ENCODE data around the gene MTURN. TPM values are rescaled to one million over a fixed set of nuclear protein-coding genes. Genes with fewer than 3 reads are reported as not detected.

The MTURN gene
- total and polyA plus RNA-seq, 2 donors (not counting 1 experiment from before 2014, with no cell fraction given): 4.5 to 13.9 TPM

DNA sequence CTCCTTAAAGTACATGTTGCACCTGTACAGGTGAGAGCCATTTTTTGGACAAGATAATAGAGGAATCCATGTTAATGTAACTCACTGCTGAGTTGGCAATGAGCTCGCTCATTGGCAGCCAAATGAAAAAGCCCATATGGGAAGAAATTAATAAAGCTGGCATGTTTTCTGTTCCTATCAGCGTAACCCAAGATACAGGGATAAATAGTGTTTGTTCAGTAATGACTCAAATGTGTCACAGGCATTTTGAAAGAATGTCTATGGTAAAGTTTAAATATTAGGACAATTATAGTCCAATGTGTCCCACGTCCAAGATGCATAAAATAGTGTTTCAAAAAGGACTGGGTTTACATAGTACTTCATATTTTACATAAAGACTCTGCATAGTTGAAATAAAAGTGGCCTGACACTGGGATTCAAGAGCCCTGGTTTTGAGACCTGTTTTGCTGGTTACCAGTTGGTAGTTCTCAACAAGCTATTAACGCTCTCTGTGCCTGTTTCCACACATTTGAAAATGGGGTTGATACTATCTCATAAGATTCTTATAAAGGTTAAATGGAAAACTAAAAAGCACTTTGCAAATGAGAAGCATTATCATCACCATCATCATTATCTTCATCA is 49.1 kb downstream of the MTURN start:
- 89% methylated on average over 2 of the region's 4 CpGs for WGBS (ENCODE audit: insufficient coverage)
- H3K4me1 Mint-ChIP-seq: peaks cover 24% of the 10 kb centered on the region
- H3K27me3 Mint-ChIP-seq: no peaks in the 10 kb centered on the region
- Histone ChIP-seq H3K4me1 (ENCODE audit: control insufficient read depth in 2 of 2, insufficient read depth in 2 of 2, low read length in 2 of 2) (peaks cover 14 to 22% of the 10 kb centered on the region in 2 donors), H3K4me2 (replicated peaks; ENCODE audit: low read depth, low read length, poor library complexity, severe bottlenecking) (no peak overlapping the region), H3K27ac (ENCODE audit: low read length in 2 of 2) (no peak overlapping the region), H3K79me2 (ENCODE audit: control insufficient read depth, insufficient read depth, low read length) (no peaks in the 10 kb centered on the region), H3K36me3 (replicated peaks in 1 of 2; ENCODE audit: control extremely low read depth in 1 of 2, control insufficient read depth in 1 of 2, extremely low read depth in 1 of 2, insufficient read depth in 2 of 2, low read length in 1 of 2) (no peaks in the 10 kb centered on the region), H2AFZ (ENCODE audit: insufficient read depth, low read depth, low read length, poor library complexity, severe bottlenecking) (no peak overlapping the region), H3K9me3 (ENCODE audit: control extremely low read depth in 1 of 3, control insufficient read depth in 2 of 3, insufficient read depth in 1 of 3, low read length in 2 of 3) (peaks cover 0 to 25% (median 14%) of the 10 kb centered on the region in 3 donors), H3K9ac (ENCODE audit: low read length) (no peak overlapping the region), H3K4me3 (ENCODE audit: control extremely low read depth in 1 of 5, extremely low read depth in 1 of 5, insufficient read depth in 1 of 5, low read depth in 2 of 5, low read length in 4 of 5) (no peak overlapping the region), H3K27me3 (replicated peaks in 1 of 4; ENCODE audit: control extremely low read depth in 1 of 4, control insufficient read depth in 3 of 4, insufficient read depth in 4 of 4, low read length in 3 of 4) (no peaks in the 10 kb centered on the region), H4K20me1 (ENCODE audit: control insufficient read depth, insufficient read depth, low read length, poor library complexity, severe bottlenecking) (no peaks in the 10 kb centered on the region)
- DNase-seq: no peak
- intact Hi-C loops (cut with micrococcal nuclease): no loop called here
- H3K4me3 Mint-ChIP-seq: no peak overlapping the region
- peaks cover 3% of the 10 kb centered on the region for H3K9me3 Mint-ChIP-seq (ENCODE audit: insufficient read depth)
- ChIA-PET POLR2A (no interaction called here), CTCF (interaction anchor here (0.8 to 1.1 kb wide), 2 partner anchors 19 to 92 kb away, joined by 3 to 4 read pairs; no protein-coding TSS in a partner anchor)
- H3K27ac Mint-ChIP-seq: peak overlapping the region; percentile 50
- no peak for TF ChIP-seq EZH2 (IDR thresholded peaks at IDR 0.05; ENCODE audit: borderline replicate concordance, insufficient read depth, low read depth, low read length, poor library complexity, severe bottlenecking)
- TF ChIP-seq CTCF (IDR thresholded peaks at IDR 0.05): no peak
- no peak for ATAC-seq (ENCODE audit: low read depth)

DNA sequence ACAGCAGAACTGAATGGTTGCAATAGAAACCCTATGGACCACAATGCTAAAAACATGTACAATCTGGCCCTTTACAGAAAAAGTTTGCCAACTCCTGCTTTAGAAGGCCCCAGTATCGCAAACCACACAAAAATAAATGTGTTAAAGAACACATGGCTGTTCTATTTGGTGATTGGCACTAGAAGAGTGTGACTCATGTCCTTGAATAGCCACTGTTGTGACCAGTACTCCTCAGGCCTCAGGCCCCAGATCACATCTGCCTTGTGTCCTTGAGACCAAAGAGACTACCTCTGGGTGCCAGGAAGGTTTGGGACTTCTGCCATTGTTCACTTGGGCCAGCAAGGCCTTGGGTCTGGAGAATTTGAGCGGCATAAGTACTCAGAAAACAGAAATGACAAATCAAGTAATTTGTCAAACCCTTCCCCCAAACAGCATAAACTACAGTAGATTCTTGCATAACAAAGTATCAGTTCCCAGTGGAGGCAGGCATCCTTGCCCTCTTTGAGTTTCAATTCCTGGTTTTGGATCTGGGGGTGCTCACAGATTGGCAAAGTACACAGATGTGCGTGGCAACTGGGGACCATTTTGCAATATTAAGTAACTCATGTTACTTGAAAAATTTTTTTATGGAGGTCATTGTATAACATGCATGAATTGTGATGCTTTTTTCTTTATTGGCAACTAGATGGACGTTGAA is 50.2 kb downstream of the MTURN start:
- POLR2A ChIA-PET: no interaction called here
- Histone ChIP-seq H3K4me2 (replicated peaks; ENCODE audit: low read depth, low read length, poor library complexity, severe bottlenecking) (peak overlapping the region; percentile 27), H3K9ac (ENCODE audit: low read length) (no peak overlapping the region), H3K79me2 (ENCODE audit: control insufficient read depth, insufficient read depth, low read length) (no peaks in the 10 kb centered on the region), H3K27me3 (replicated peaks in 1 of 4; ENCODE audit: control extremely low read depth in 1 of 4, control insufficient read depth in 3 of 4, insufficient read depth in 4 of 4, low read length in 3 of 4) (no peaks in the 10 kb centered on the region), H4K20me1 (ENCODE audit: control insufficient read depth, insufficient read depth, low read length, poor library complexity, severe bottlenecking) (no peaks in the 10 kb centered on the region), H3K27ac (ENCODE audit: low read length in 2 of 2) (peak overlapping the region; percentile 28 to 55), H3K36me3 (replicated peaks in 1 of 2; ENCODE audit: control extremely low read depth in 1 of 2, control insufficient read depth in 1 of 2, extremely low read depth in 1 of 2, insufficient read depth in 2 of 2, low read length in 1 of 2) (no peaks in the 10 kb centered on the region), H3K4me1 (ENCODE audit: control insufficient read depth in 2 of 2, insufficient read depth in 2 of 2, low read length in 2 of 2) (peaks cover 8 to 12% of the 10 kb centered on the region in 2 donors), H2AFZ (ENCODE audit: insufficient read depth, low read depth, low read length, poor library complexity, severe bottlenecking) (no peak overlapping the region), H3K4me3 (ENCODE audit: control extremely low read depth in 1 of 5, extremely low read depth in 1 of 5, insufficient read depth in 1 of 5, low read depth in 2 of 5, low read length in 4 of 5) (no peak overlapping the region), H3K9me3 (ENCODE audit: control extremely low read depth in 1 of 3, control insufficient read depth in 2 of 3, insufficient read depth in 1 of 3, low read length in 2 of 3) (peaks cover 0 to 25% (median 20%) of the 10 kb centered on the region in 3 donors)
- peaks cover 17% of the 10 kb centered on the region for H3K4me1 Mint-ChIP-seq
- no CpG with 5 or more reads among the region's 4 CpGs for WGBS (ENCODE audit: insufficient coverage)
- intact Hi-C loops (cut with micrococcal nuclease): no loop called here
- H3K27ac Mint-ChIP-seq: peak overlapping the region; percentile 77
- DNase-seq: peak; percentile 63
- ATAC-seq (ENCODE audit: low read depth): peak; percentile 14
- no peaks in the 10 kb centered on the region for H3K27me3 Mint-ChIP-seq
- no peak overlapping the region for H3K4me3 Mint-ChIP-seq
- H3K9me3 Mint-ChIP-seq (ENCODE audit: insufficient read depth): peaks cover 3% of the 10 kb centered on the region
- CTCF ChIA-PET: no interaction called here
- TF ChIP-seq CTCF (IDR thresholded peaks at IDR 0.05): no peak
- no peak for TF ChIP-seq EZH2 (IDR thresholded peaks at IDR 0.05; ENCODE audit: borderline replicate concordance, insufficient read depth, low read depth, low read length, poor library complexity, severe bottlenecking)

Data from B cell (primary cell).